BE2C (cell line): ENCODE measurements around the gene ENKD1.

Experiments used
- DNase-seq: peaks from one replicate; pipeline ENCODE4 v3.0.0-alpha.2; 2020
- H3K27me3 ChIP-seq: fragments of 250-450 bp; sonication (Bioruptor Pico); 2 replicates; pipeline ENCODE4 v1.5.1; 2020; ENCODE audit warnings: mild to moderate bottlenecking
- H3K36me3 ChIP-seq: fragments of 250-450 bp; sonication (Bioruptor Pico); 2 replicates; pipeline ENCODE4 v1.5.1; 2020; ENCODE audit warnings: mild to moderate bottlenecking
- H3K4me1 ChIP-seq: fragments of 250-450 bp; sonication (Bioruptor Pico); 2 replicates; pipeline ENCODE4 v1.5.1; 2020
- H3K4me3 ChIP-seq: 2 replicates; pipeline ENCODE4 v1.5.1; 2011; ENCODE audit warnings: low read depth, low read length
- H3K9me3 ChIP-seq: fragments of 250-450 bp; sonication (Bioruptor Pico); 2 replicates; pipeline ENCODE4 v1.5.1; 2020
- CTCF ChIP-seq: IDR thresholded peaks from 2 replicates; pipeline ENCODE4 v1.5.1; 2012; ENCODE audit warnings: mild to moderate bottlenecking, low read depth, low read length

ENKD1 gene

GRCh38 chr16:67672739-67673662 lies 6.5 kb upstream of the ENKD1 start:
- peak; percentile 94 for TF ChIP-seq CTCF
- peaks cover 14% of the 10 kb centered on the region for H3K4me1 ChIP-seq
- DNase-seq = peak; percentile 88
- no peak overlapping the region for H3K4me3 ChIP-seq
- no peaks in the 10 kb centered on the region for H3K9me3 ChIP-seq
- no peaks in the 10 kb centered on the region for H3K36me3 ChIP-seq
- no peaks in the 10 kb centered on the region for H3K27me3 ChIP-seq

GRCh38 chr16:67672306-67672705 lies 5.8 kb upstream of the ENKD1 start:
- no peak for DNase-seq
- no peak for TF ChIP-seq CTCF
- Histone ChIP-seq H3K4me3 (no peak overlapping the region), H3K9me3 (no peaks in the 10 kb centered on the region), H3K36me3 (no peaks in the 10 kb centered on the region), H3K4me1 (peaks cover 17% of the 10 kb centered on the region), H3K27me3 (no peaks in the 10 kb centered on the region)

- H3K4me1 ChIP-seq = peaks cover 17% of the 10 kb centered on the region
- H3K36me3 ChIP-seq = no peaks in the 10 kb centered on the region
- no peaks in the 10 kb centered on the region for H3K9me3 ChIP-seq
- DNase-seq = no peak
- no peak overlapping the region for H3K4me3 ChIP-seq
- TF ChIP-seq CTCF = no peak
- no peaks in the 10 kb centered on the region for H3K27me3 ChIP-seq
Measured at GRCh38 chr16:67669499-67670101, 3.0 kb upstream of the ENKD1 start.

- Histone ChIP-seq H3K4me1 (peaks cover 14% of the 10 kb centered on the region), H3K36me3 (no peaks in the 10 kb centered on the region), H3K4me3 (no peak overlapping the region), H3K9me3 (no peaks in the 10 kb centered on the region), H3K27me3 (no peaks in the 10 kb centered on the region)
- peak; percentile 29 for TF ChIP-seq CTCF
- DNase-seq = peak; percentile 14
Measured at GRCh38 chr16:67668495-67669157, 2.1 kb upstream of the ENKD1 start.

GRCh38 chr16:67667817-67668494 lies 1.4 kb upstream of the ENKD1 start:
- DNase-seq = peak; percentile 94
- H3K27me3 ChIP-seq = no peaks in the 10 kb centered on the region
- H3K36me3 ChIP-seq = no peaks in the 10 kb centered on the region
- peak overlapping the region; percentile 69 for H3K4me3 ChIP-seq
- H3K9me3 ChIP-seq = no peaks in the 10 kb centered on the region
- TF ChIP-seq CTCF = peak; percentile 93
- H3K4me1 ChIP-seq = peaks cover 7% of the 10 kb centered on the region
